Stimulated activated CD8-positive, alpha-beta memory T cell treated with anti-CD3 and anti-CD28 coated beads, Interleukin-4, amount 100 ng/mL, for 1 hour (primary cell): ENCODE results near the gene CCL20.
A peak's percentile ranks its signal among the peaks of the same experiment; 100 is the strongest.
"Not testable (repeated sequence)": the region's sequence is repeated elsewhere in the genome, so short reads cannot be mapped to it uniquely, and the experiment has no call there.

ENCODE experiments used
- DNase-seq, 2 donors: peaks; one replicate each; pipeline ENCODE4 v3.0.0-alpha.2; 2020; ENCODE audit warnings: low read depth in 2 of 2, low spot score in 1 of 2

Gene CCL20, protein sequence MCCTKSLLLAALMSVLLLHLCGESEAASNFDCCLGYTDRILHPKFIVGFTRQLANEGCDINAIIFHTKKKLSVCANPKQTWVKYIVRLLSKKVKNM

DNA sequence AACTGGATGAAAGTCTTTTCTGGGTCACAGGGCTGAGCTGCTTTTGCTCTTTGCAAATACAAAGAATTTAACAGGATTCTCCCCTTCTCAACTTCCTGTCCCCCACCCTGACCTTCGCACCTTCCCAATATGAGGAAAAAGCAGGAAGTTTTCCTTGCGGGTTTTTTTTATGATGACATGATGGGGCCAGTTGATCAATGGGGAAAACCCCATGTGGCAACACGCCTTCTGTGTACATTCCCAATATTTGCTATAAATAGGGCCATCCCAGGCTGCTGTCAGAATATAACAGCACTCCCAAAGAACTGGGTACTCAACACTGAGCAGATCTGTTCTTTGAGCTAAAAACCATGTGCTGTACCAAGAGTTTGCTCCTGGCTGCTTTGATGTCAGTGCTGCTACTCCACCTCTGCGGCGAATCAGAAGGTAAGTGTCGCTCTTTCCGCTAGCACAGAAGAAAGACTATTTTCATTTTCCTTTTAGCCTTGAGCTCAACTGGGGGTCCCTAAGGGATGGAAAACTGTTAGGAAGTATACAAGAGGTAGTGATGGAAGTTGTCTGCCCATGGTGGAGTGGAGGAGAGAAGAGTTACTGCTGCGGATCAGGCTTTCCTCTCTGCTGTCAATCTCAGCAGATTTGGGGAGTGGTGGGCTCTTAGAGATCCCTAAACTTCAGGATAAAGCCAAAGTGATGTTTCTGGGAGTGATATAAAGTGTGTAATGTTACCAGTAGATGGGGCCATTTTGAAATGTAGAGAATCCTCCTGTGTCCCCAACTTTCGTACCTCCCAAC is at the start of gene CCL20:
TSS of gene CCL20 (plus strand) at position 281 of the 792 bp plus-strand sequence. CDS start at position 351, 70 bp downstream.
- DNase-seq: no peak

DNA sequence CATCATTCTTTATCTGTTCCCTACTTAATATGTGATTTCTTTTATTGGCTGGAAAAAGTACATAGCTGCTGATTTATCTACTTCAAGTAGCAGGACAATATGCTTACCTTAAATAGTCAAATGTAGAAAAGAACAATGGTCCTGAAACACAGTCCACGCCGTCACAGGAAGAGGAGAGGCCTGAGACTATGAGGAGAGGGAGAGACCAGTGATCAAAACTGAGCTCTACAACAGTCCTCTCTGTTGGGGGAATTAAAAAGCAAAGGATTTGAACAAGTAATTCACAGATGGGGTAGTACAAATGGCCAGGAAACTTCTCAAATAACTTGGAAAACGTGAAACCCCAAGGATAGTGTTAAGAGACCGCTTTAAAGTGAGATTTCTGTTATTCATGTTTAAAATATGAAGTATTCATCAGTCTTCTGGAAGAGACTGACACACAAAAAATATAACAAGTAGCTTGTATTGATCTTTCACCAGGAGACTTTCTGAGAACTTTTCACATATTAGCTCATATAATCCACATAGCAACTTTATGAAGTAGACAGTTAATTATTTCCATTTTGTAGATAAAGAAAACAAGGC is 47.8 kb upstream of the CCL20 start:
- no peak for DNase-seq

DNA sequence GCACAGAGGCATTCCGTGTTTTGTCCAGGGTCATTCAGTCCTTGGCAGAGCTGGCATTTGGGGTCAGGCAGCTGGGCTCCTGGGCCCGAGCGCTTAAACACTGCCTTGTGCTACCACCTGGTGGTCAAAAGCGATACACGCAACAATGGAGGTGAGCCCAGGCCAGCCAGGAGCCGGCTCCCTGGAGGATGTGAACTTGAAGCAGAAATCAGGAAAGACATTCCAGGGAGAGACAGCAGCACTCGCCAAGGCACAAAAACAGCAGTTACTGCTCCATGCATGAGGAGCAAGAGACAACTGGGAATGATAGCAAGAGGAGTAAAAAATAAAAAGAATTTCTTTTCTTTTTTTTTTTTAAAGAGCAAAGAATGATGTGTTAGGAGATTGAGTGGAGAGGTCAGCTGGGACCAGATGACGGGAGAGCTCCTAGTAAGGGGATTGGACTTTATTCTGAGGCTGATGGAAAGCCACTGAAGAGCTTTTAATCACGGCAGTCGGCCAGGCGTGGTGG is 47.2 kb upstream of the CCL20 start:
- peak; percentile 8 to 17 for DNase-seq

DNA sequence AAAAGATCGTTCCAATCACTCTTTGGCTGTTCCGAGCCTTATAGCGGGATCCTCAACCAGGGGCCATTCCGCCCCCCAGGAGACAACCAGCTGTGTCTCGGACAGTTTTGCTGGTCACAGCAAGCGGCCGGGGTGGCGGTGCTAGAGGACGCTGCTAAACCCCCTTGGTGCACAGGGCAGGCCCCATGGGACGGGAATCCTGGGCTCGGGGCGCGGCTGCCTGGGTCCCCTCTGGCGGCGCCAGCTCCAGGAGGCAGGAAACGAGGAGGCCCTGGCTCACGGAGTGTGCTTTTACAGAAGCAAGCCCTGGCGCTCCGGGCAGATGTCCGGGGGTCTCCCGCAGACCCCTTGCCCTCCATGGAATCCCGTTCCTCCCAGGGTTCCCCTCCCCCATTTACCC is 45.8 kb upstream of the CCL20 start:
- no peak for DNase-seq

DNA sequence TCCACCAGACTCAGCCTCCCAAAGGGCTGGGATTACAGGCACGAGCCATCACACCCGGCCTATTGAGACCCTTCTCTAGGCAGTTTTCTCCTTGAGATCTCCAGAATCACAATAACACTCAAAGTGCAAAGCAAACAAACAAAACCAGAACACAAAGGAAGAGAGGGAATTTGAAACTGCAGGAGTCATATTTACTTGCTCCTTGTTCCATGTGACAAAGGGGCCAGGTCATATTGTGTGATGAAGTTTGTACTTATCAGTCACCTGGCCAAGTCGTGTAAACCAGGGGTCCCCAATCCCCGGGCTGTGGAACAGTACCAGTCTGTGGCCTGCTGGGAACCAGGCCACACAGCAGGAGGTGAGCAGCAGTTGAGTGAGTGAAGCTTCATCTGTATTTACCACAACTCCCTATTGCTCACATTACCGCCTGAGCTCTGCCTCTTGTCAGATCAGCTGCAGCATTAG is 41.4 kb upstream of the CCL20 start:
- DNase-seq: no peak

DNA sequence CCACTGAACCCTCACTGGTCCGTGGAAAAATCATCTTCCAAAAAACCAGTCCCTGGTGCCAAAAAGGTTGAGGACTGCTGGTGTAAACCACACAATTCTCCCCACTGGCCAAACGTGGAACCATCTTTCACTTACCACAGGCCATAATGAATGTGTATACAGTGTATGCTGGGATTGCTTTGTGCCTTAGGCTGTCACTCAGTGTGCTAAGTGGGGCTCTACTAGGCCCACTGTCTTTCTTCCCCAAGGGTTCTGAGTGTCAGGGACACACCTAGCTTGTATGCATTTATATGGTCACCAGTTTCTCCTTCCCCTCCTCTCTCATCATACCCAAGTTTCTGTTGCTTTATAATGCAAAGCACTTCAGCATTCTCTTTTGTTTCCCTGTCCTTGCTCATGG is 40.7 kb upstream of the CCL20 start:
- no peak for DNase-seq

DNA sequence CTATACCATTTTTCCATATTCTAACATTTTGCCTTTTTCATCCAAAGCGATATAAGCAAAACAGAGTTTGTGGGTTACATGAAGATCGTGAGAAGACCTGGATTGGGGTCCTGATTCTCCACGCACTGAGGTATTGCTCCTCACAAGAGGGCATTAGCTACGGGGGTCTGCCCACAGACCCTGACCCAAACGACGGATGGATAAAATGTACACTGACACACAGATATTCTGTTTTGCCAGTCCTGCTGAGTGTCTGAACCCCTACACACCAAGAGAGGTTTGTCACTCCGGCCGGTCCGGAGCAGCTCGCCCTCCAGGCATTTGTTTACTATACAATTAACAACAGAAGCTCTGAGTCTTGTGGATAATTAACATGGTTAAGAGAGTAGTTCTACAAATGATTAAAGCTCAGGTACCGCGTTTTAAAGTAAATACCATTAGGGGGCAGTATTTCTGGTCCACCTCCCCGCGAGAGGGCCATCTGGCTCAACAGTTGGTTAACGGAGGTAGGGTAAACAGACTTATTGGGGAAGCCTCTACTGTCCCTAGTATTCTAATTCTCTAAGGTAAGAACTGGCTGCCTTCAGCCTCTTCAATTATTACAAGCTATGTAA is 39.5 kb upstream of the CCL20 start:
- DNase-seq: no peak

DNA sequence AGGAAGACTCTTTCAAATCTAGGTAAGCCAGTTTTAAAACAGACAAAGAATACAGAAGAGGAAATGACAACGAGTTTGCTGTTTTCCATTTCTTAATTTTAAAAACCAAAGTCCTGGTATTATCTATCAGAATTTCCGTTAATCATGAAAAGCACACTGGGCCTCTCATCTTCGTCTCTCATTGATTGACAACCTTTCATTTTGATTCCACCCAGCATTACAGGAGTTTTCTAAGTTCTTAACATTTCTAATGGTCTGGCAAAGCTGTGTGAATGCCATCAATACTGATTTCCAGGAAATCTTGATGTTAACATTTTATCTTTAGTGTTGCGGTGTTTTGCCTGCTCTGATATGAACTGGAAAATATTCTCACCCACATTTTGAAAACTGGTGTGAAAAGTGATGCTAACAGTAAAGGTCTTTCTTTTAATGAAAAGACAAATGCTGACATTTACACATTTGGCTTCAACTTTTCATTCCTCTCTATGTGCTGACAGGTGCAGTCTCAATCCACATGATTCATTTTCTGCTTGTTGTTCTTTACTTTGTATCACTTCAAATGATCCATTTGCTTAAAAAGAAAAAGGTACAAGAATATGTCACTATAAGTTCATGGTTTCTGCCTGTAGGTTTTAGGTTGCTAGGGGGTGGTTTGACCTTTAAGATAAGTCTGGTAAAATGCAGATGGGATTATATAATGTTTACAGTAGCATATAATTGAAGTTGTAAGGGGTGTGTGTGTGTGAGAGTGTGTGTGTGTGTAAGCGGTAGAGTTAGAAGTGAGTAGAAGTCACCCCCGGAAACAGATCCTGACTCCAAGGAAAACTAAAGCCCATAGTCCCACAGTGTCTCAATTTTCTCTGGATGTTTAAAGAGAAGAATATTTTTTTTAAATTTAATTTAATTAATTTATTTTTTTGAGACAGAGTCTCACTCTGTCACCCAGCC is 38.5 kb upstream of the CCL20 start:
- no peak for DNase-seq

DNA sequence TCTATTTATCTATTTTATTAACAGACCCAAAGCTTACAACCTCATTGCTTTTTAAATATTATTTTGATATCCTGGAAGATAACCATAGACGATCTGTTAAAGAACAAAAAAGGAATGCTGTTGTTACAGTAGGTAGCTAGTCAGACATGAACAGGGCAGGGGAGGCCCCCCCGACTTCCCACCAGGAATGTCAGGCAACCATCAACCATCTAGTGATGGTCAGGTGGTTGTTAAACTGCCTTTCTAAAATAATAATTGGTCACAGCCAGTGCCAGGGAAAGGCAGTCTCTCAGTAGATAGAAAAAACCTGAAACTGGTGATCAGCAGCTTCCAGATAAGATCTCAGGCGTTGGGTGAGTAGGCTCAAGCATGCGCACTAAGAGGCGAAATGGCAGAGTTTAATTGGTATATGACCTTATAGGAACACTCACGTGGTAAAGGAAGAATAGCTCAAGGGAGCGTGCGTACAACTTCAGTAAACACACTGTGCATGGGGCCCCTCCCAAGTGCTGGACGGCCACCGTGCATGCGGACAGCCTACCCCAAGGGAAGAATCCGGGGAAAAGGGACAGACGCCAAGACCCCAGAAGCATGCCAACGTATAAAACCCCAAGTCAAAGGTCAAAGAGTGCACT is 32.5 kb upstream of the CCL20 start:
- DNase-seq: no peak

DNA sequence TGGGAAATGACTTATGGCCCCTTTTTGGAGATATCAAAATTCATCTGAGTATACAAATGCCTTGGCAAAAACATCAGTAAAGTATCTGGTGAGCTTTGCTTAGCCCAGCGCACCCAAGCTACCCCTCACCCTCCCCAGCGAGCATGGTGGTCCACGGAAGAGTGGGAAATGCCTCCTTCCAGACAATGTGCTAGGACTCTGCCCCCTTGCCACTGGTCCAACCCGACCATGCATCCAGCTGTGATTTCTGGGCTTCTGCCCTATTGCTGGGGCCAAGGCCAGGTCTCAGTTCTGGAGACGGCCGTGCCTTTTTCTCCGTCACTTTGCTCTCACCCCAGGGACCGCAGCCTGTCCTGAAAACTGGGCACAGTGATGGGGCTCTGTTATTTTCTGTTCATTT is 31.8 kb upstream of the CCL20 start:
- DNase-seq: no peak

DNA sequence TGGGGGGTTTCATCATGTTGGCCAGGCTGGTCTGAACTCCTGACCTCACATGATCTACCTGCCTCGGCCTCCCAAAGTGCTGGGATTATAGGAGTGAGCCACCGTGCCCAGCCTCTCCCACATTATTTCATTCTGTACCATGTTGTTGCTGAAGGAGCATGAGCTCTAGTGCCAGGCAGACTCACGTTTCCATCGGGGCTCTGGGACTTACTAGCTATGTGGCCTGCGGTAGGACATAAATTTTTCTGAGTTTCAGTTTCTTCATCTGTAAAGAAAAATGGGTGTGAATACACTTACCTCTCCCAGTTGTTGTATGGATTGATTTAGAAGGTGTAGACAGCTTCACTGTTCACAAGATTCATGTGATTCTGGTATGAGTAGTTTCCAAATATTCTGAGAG is 30.8 kb upstream of the CCL20 start:
- DNase-seq: no peak

DNA sequence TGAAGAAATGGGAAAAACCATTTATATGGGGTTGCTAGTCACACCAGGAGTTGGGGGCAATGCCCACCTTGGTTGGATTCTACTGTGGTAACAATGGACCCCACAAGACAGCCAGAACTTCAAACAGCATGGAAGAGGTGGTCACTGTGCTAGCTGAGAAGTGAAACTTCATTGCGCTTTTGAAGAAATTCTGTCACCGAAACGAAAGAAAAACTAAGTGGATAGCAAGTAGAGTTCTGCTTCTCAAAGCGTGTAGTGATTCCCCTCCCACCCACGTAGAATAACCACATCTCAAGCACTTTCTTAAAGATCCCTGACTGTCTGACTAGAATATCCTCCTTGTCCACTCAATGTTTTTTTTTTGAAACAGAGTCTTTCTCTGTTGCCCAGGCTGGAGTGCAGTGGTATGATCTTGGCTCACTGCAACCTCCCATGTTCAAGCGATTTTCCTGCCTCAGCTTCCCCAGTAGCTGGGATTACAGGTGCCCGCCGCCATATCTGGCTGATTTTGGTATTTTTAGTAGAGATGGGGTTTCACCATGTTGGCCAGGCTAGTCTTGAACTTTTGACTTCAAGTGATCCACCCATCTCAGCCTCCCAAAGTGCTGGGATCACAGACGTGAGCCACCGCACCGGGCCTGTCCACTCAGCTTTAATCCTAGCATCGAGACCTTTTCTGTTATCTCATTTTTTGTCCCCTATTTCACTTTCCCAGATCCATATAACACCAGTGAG is 30.1 kb upstream of the CCL20 start:
- no peak for DNase-seq

DNA sequence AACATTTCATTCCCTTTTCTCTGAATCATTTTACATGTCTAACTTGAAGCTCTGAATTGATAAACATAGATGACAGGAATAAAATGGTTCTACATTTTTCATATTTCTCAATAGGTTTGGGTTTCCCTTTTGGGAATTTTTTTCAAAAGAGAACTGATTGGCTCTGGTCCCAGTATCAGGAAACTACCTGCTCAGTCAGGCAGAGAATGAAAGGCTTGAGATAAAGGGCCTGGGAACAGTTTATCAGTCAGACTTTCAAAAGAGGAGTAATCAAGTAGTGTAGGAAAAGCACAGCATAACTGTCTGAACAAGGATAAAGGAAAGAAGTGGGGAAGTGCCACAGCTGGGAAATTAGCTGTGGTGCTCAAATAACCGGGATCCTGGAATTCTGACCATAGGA is 28.3 kb upstream of the CCL20 start:
- DNase-seq: no peak

DNA sequence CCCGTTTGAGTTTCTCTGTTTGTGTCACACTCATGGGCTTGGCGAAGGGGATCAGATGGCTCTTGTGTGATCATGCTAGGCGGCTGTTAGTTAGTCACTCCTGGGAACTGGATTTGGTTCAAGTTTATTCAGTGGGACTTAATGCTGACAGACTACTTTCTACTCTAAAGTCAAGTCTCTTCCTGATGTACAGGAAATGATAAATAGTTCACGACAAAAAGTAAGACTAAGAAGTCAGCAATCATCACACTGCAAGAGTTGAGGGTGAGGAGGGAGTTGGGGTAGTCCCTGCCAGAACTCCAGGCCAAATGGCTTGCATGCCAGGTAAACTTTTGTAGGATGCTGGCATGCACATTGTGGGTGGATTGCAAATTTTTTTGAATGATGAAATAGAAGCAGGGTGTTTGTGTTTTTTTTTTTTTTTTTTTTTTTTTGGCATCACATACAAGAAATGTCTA is 25.1 kb upstream of the CCL20 start:
- no peak for DNase-seq

DNA sequence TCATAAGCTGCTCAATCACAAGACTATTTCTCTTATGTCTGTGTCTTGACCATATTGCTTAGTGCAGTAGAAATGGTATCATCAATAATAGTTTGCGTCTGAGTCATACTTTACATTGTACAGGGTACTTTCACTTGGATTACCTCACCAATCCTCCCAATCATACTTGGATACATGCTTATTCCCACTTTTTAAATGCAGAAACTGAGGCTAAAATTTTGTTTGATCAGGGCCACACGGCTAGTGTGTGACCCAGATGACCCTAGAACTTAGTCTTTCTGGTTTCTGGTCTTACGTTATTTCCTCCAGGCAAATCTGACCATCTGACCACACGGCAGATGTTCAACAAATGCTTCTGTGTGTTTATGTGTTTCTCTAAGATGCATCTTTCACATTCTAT is 23.8 kb upstream of the CCL20 start:
- no peak for DNase-seq

DNA sequence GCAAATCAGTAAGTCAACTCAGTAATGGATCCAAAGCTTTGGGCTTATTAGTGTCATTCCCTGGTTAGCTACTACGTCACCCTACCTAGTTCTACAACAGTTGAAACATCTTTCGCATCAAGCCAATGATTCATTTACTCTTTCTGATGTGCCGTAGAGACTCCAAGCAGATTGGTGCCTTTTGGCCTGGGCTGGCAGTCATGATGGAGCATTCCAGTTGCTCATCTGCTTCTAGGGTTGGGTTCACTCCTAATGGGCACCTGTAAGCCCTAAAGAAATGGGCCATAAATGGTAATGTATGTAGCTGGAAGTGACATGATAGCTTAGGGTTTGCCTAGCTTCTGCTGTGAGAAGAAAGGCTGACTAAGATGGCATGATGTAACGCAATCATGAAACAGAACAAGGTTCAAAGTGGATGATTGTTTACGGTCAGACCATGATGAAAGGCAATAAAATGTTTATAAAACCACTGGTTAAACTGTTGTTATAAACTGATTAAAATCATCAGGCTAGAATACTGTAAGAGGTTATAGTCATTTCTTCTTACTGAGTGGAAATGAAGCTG is 20.4 kb upstream of the CCL20 start:
- DNase-seq: no peak

DNA sequence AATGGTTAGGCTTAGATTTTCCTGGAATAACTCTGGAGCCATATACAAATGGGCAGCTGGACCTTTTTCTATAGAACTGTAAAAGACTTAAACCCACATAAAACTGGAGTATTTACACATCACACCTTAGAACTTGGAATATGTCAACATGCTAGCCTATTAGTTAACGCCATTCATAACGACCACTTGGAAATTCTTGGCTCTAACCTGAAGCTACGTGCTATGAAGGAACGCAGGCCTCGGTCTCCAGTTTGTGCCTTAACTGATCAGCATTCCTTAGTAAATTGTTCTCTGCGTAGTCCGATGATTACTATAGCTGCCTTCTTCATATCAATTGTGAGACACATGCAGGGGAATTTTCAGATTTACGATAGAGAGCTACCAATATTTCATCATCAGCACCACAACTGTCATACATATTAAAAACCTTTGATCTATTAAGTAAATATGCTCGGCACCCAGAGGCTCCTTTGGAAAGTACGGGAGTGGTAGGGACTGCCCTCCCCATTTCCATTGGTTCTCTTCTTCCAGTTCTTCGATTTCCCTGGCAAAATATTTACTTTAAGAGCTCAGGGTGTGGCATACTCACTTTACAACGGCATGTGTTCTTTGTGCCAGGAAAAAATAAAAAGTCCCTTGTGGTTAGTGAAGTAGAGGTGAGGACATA is 17.5 kb upstream of the CCL20 start:
- no peak for DNase-seq

DNA sequence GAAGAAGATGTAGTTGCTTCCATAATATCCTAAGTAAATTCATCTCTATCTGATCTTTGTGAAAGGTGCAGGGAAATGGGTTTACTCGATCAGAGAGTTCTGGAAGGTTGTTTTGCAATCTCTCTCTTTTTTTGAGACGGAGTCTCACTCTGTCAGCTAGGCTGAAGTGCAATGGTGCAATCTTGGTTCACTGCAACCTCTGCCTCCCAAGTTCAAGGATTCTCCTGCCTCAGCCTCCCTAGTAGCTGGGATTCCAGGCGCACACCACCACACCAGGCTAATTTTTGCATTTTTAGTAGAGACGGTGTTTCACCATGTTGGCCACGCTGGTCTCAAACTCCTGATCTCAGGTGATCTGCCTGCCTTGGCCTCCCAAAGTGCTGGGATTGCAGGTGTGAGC is 16.9 kb upstream of the CCL20 start:
- not testable (repeated sequence) for DNase-seq

DNA sequence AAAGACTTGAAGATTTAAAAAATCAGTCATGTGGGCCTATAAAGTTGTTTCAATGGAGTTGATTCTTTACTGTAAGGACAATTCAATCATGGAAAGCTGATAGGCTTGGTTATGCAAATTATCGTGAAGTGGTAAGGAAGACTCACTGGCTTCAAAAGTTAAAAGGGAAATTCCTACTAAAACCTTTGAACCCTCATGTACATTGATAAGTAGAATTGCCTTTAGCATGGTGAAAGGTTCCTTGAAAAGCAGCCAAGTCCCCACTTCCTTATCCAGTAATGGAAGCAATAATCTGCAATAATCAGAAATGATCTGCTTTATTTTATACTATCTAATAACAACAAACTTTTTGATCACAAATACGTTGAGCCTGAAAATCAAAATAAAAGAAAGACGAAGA is 14.4 kb upstream of the CCL20 start:
- DNase-seq: no peak
